Loucy (cell line): ENCODE measurements around the gene FGGY.

Source experiments
- H2AFZ ChIP-seq: fragments of 200-600 bp; sonication (generic); 2 replicates; pipeline ENCODE4 v1.6.0; 2016; ENCODE audit warnings: antibody characterized with exemption, mild to moderate bottlenecking, low read length, moderate library complexity
- H3F3A ChIP-seq: fragments of 200-600 bp; 2 replicates; pipeline ENCODE4 v1.6.0; 2016; ENCODE audit warnings: antibody characterized with exemption, low read depth, mild to moderate bottlenecking
- H3K27me3 ChIP-seq: fragments of 200-600 bp; sonication (generic); 2 replicates; pipeline ENCODE4 v1.6.1; 2014; ENCODE audit warnings: low read length, mild to moderate bottlenecking; ENCODE audit not compliant: insufficient read depth, poor library complexity, severe bottlenecking
- H3K36me3 ChIP-seq: fragments of 200-600 bp; sonication (generic); 2 replicates; pipeline ENCODE4 v1.6.1; 2016; ENCODE audit warnings: low read length; ENCODE audit not compliant: insufficient read depth
- H3K4me1 ChIP-seq: fragments of 200-600 bp; sonication (generic); 2 replicates; pipeline ENCODE4 v1.5.1; 2014; ENCODE audit warnings: low read length, mild to moderate bottlenecking; ENCODE audit not compliant: insufficient read depth, poor library complexity, severe bottlenecking
- H3K4me2 ChIP-seq: fragments of 200-600 bp; sonication (generic); 2 replicates; pipeline ENCODE4 v1.6.0; 2014; ENCODE audit warnings: antibody characterized with exemption, low read length, low read depth, mild to moderate bottlenecking; ENCODE audit not compliant: poor library complexity, severe bottlenecking
- H3K4me3 ChIP-seq: fragments of 200-600 bp; sonication (generic); 2 replicates; pipeline ENCODE4 v1.5.1; 2014; ENCODE audit warnings: low read length, mild to moderate bottlenecking, mixed read lengths; ENCODE audit not compliant: poor library complexity, severe bottlenecking
- H3K79me2 ChIP-seq: fragments of 200-600 bp; sonication (generic); 2 replicates; pipeline ENCODE4 v1.6.1; 2014; ENCODE audit warnings: low read length; ENCODE audit not compliant: insufficient read depth
- H3K9ac ChIP-seq: fragments of 200-600 bp; sonication (generic); 2 replicates; pipeline ENCODE4 v1.6.0; 2014; ENCODE audit warnings: mild to moderate bottlenecking, low read depth, low read length, moderate library complexity; ENCODE audit not compliant: poor library complexity, severe bottlenecking
- H3K9me2 ChIP-seq: fragments of 200-600 bp; sonication (generic); replicated peaks from 2 replicates; pipeline ENCODE4 v1.6.1; 2016; ENCODE audit warnings: low read depth, low read length, mixed read lengths
- H3K9me3 ChIP-seq: fragments of 200-600 bp; sonication (generic); 2 replicates; pipeline ENCODE4 v1.6.1; 2014; ENCODE audit warnings: mild to moderate bottlenecking, antibody characterized with exemption, low read length, low read depth; ENCODE audit not compliant: insufficient read depth
- H4K20me1 ChIP-seq: fragments of 200-600 bp; sonication (generic); 2 replicates; pipeline ENCODE4 v1.6.0; 2014; ENCODE audit warnings: antibody characterized with exemption, low read length, mild to moderate bottlenecking; ENCODE audit not compliant: insufficient read depth, poor library complexity, severe bottlenecking
- EZH2phosphoT487 ChIP-seq: fragments of 200-600 bp; IDR thresholded peaks from 2 replicates; pipeline ENCODE4 v1.6.1; 2018; ENCODE audit warnings: antibody characterized with exemption, mild to moderate bottlenecking, moderate library complexity, borderline replicate concordance
- TF ChIP-seq, protein P1 (sequence below): fragments of 200-600 bp; sonication (generic); conservative IDR thresholded peaks from 2 replicates; pipeline ENCODE4 v1.5.1; 2014; ENCODE audit warnings: mild to moderate bottlenecking, antibody characterized with exemption, low read length

Gene FGGY

DNA sequence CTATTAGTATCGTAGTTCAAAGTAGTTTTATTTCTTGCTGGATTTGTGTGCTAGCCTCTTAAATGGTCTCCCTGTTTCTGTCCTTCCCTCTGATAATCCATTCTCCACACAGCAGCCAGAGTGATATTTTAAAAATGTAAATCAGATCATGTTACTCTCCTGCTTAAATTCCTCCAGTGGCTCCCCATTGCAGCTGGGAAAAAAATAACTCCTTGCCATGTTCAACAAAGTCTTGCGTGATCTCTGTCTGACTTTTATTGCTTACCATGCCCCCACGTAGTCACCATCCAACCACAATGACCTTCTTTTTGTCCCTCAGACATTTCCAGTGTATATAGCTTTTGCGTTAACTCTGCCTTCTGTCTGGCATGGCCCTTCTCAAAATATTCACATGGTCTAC lies 178.8 kb downstream of the FGGY start:
- Histone ChIP-seq H3K79me2 (no peaks in the 10 kb centered on the region), H3K4me3 (no peak overlapping the region)

DNA sequence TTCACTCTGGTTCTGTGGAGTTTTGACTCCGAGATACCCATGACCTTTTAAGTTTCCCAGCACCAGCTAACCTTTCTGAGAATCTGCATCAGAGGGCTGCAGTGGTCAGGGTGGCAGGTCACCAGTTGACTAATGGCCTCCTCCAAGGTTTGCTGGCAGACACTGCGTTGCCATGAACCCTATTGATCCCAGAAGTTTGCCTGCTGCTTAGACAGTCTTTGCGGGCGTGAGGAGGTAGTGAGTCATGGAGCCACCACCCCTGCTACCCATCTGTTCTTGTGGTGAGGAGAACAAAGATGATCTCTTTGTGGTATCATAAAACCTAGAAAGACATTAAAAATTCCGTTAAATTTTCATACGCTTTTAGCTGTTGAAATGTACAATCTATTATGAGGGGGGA lies 180.4 kb downstream of the FGGY start:
- TF ChIP-seq, protein P1, sequence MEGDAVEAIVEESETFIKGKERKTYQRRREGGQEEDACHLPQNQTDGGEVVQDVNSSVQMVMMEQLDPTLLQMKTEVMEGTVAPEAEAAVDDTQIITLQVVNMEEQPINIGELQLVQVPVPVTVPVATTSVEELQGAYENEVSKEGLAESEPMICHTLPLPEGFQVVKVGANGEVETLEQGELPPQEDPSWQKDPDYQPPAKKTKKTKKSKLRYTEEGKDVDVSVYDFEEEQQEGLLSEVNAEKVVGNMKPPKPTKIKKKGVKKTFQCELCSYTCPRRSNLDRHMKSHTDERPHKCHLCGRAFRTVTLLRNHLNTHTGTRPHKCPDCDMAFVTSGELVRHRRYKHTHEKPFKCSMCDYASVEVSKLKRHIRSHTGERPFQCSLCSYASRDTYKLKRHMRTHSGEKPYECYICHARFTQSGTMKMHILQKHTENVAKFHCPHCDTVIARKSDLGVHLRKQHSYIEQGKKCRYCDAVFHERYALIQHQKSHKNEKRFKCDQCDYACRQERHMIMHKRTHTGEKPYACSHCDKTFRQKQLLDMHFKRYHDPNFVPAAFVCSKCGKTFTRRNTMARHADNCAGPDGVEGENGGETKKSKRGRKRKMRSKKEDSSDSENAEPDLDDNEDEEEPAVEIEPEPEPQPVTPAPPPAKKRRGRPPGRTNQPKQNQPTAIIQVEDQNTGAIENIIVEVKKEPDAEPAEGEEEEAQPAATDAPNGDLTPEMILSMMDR: no peak
- TF ChIP-seq EZH2phosphoT487: no peak
- Histone ChIP-seq H4K20me1 (no peaks in the 10 kb centered on the region), H3K4me1 (peaks cover 73% of the 10 kb centered on the region), H3K9me2 (no peaks in the 10 kb centered on the region), H3K4me2 (peak overlapping the region; percentile 61), H2AFZ (no peak overlapping the region), H3K79me2 (no peaks in the 10 kb centered on the region), H3K36me3 (no peaks in the 10 kb centered on the region), H3K9me3 (no peaks in the 10 kb centered on the region), H3F3A (no peaks in the 10 kb centered on the region), H3K4me3 (peak overlapping the region; percentile 46), H3K9ac (peak overlapping the region; percentile 58), H3K27me3 (no peaks in the 10 kb centered on the region)

More for the DNA sequence above, 178.8 kb downstream of the FGGY start:
- H3K27me3 ChIP-seq: no peaks in the 10 kb centered on the region
- H3K36me3 ChIP-seq: no peaks in the 10 kb centered on the region
- no peaks in the 10 kb centered on the region for H3K9me2 ChIP-seq
- H3K4me1 ChIP-seq: peaks cover 60% of the 10 kb centered on the region
- no peak overlapping the region for H2AFZ ChIP-seq
- H3K9ac ChIP-seq: no peak overlapping the region
- no peaks in the 10 kb centered on the region for H3F3A ChIP-seq
- TF ChIP-seq EZH2phosphoT487: no peak
- TF ChIP-seq, protein P1: no peak
- H3K4me2 ChIP-seq: peak overlapping the region; percentile 61
- H3K9me3 ChIP-seq: no peaks in the 10 kb centered on the region
- H4K20me1 ChIP-seq: no peaks in the 10 kb centered on the region

DNA sequence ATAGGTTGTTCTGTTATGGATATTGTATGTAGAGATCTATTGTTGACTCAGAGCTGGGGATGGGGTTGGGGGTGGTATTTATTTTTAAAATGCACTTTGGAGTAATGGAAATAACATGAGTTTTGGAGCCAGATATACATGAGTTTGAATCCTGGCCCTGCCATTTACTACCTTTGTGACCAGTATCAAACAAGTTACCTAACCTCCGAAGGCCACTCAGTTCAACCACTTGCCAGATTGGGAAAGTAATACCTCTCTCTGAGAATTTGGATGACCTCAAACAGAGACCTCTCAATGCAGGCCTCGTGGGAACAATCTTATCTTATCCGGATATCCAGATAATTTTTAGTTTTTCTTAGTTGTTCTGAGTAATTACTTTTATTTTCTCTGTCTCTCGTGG lies 181.0 kb downstream of the FGGY start:
- peak overlapping the region; percentile 61 for H3K4me2 ChIP-seq

More for the DNA sequence above, 181.0 kb downstream of the FGGY start:
- Histone ChIP-seq H2AFZ (no peak overlapping the region), H3F3A (no peaks in the 10 kb centered on the region), H3K36me3 (no peaks in the 10 kb centered on the region), H3K9me2 (no peaks in the 10 kb centered on the region), H3K9ac (peak overlapping the region; percentile 58), H3K79me2 (no peaks in the 10 kb centered on the region), H3K9me3 (no peaks in the 10 kb centered on the region), H3K4me1 (peaks cover 77% of the 10 kb centered on the region), H4K20me1 (no peaks in the 10 kb centered on the region), H3K27me3 (no peaks in the 10 kb centered on the region), H3K4me3 (peak overlapping the region; percentile 46)
- no peak for TF ChIP-seq EZH2phosphoT487
- TF ChIP-seq, protein P1: no peak
